GM21786 (cell line): ENCODE measurements around the gene LTB4R.

Source experiments
- ATAC-seq: cut with Tn5 transposase; IDR thresholded peaks from one replicate; pipeline ENCODE4 v1.9.1; 2021; ENCODE audit not compliant: unreplicated experiment

LTB4R gene

GRCh38 chr14:24310646-24311604 lies at the start of gene LTB4R:
Gene LTB4R (plus strand): TSS chr14:24311502. CDS start chr14:24315652, 4,150 bp downstream.
- ATAC-seq, result peak; percentile 65

- no peak for ATAC-seq
These were observed 49.4 kb upstream of the LTB4R start for GRCh38 chr14:24261969-24262327.

- ATAC-seq, result no peak
These were observed 48.2 kb upstream of the LTB4R start, which contains the start of gene TGM1 for GRCh38 chr14:24262821-24263733. Gene TGM1 (minus strand): TSS chr14:24263177. CDS start chr14:24262352, 825 bp downstream.

- ATAC-seq, result no peak
These were observed 47.5 kb upstream of the LTB4R start for GRCh38 chr14:24263848-24264247.

- no peak for ATAC-seq
These were observed 47.0 kb upstream of the LTB4R start for GRCh38 chr14:24264298-24264697.

GRCh38 chr14:24266344-24267244 lies 44.7 kb upstream of the LTB4R start:
- ATAC-seq, result no peak

GRCh38 chr14:24267516-24267915 lies 43.8 kb upstream of the LTB4R start:
- ATAC-seq, result no peak

- no peak for ATAC-seq
These were observed 43.1 kb upstream of the LTB4R start for GRCh38 chr14:24268225-24268624.

GRCh38 chr14:24269368-24269767 lies 41.9 kb upstream of the LTB4R start:
- no peak for ATAC-seq

- no peak for ATAC-seq
These were observed 41.3 kb upstream of the LTB4R start for GRCh38 chr14:24269910-24270536.

- no peak for ATAC-seq
These were observed 40.7 kb upstream of the LTB4R start for GRCh38 chr14:24270537-24271133.

- peak; percentile 82 for ATAC-seq
These were observed 40.0 kb upstream of the LTB4R start, which contains the start of gene RABGGTA for GRCh38 chr14:24271134-24271833. Gene RABGGTA (minus strand): TSS chr14:24271597. CDS start chr14:24271115, 482 bp downstream.

GRCh38 chr14:24271834-24272263 lies 39.5 kb upstream of the LTB4R start:
- ATAC-seq, result no peak

- no peak for ATAC-seq
These were observed 38.8 kb upstream of the LTB4R start for GRCh38 chr14:24272467-24272866.

- ATAC-seq, result no peak
These were observed 37.8 kb upstream of the LTB4R start for GRCh38 chr14:24273422-24273998.

GRCh38 chr14:24274101-24274543 lies 37.2 kb upstream of the LTB4R start:
- ATAC-seq, result peak; percentile 51

GRCh38 chr14:24277071-24277470 lies 34.2 kb upstream of the LTB4R start:
- no peak for ATAC-seq

GRCh38 chr14:24277606-24278321 lies 33.5 kb upstream of the LTB4R start:
- ATAC-seq, result no peak
